Activated naive CD8-positive, alpha-beta T cell treated with anti-CD3 and anti-CD28 coated beads for 36 hours (primary cell): ENCODE results near the gene IQGAP2. TPM values are rescaled to one million over a fixed set of nuclear protein-coding genes. Genes with fewer than 3 reads are reported as not detected.
A peak's percentile ranks its signal among the peaks of the same experiment; 100 is the strongest.

ENCODE experiments used
- DNase-seq: peaks from one replicate; pipeline ENCODE4 v3.0.0; 2021
- H3K27ac Mint-ChIP-seq: one replicate; pipeline ENCODE4 v1.8.0; 2022; ENCODE audit warnings: mild to moderate bottlenecking, moderate library complexity, mixed read lengths
- H3K27me3 Mint-ChIP-seq: one replicate; pipeline ENCODE4 v1.8.0; 2022; ENCODE audit warnings: mild to moderate bottlenecking, mixed read lengths
- H3K36me3 Mint-ChIP-seq: one replicate; pipeline ENCODE4 v1.8.0; 2021; ENCODE audit warnings: mild to moderate bottlenecking, mixed read lengths
- H3K4me1 Mint-ChIP-seq: one replicate; pipeline ENCODE4 v1.8.0; 2021; ENCODE audit warnings: mixed read lengths
- H3K4me3 Mint-ChIP-seq: one replicate; pipeline ENCODE4 v1.8.0; 2022; ENCODE audit warnings: mild to moderate bottlenecking, moderate library complexity, mixed read lengths
- H3K9me3 Mint-ChIP-seq: one replicate; pipeline ENCODE4 v1.8.0; 2022; ENCODE audit warnings: mixed read lengths
- total RNA-seq, 2 experiments: library from RNA; stranded (reverse); gene quantifications; one replicate each; pipeline ENCODE4 v1.2.3, GENCODE V29; 2021

Gene IQGAP2
- total RNA-seq, 2 experiments from 2014 or later, result 30.3 to 30.6 TPM

DNA sequence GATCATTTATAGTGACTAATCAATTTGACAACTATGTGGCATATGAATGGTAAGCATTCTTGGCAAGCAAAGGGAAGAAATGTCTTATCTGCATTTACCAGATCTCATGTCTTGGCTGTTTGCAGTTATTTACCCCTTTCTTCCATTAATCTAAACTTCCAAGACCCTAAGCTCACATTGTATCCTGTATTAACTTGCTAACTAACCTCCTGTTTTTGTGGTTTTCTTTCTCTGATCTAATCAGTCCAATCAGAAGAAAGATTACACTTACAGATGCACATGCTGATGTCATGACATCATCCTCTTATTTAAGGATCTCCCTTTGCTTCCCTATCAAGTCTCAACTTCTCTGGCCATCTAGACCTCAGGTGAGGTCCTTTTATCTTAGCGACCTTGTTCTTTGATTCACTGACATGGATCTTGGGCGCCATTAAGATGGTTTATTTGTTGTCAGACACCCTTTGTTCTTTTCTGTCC is 124.6 kb downstream of the IQGAP2 start:
- H3K36me3 Mint-ChIP-seq, result peaks cover 6% of the 10 kb centered on the region
- peaks cover 1% of the 10 kb centered on the region for H3K9me3 Mint-ChIP-seq
- no peak overlapping the region for H3K4me3 Mint-ChIP-seq
- no peak for DNase-seq
- peaks cover 48% of the 10 kb centered on the region for H3K4me1 Mint-ChIP-seq
- H3K27me3 Mint-ChIP-seq, result no peaks in the 10 kb centered on the region
- H3K27ac Mint-ChIP-seq, result no peak overlapping the region

DNA sequence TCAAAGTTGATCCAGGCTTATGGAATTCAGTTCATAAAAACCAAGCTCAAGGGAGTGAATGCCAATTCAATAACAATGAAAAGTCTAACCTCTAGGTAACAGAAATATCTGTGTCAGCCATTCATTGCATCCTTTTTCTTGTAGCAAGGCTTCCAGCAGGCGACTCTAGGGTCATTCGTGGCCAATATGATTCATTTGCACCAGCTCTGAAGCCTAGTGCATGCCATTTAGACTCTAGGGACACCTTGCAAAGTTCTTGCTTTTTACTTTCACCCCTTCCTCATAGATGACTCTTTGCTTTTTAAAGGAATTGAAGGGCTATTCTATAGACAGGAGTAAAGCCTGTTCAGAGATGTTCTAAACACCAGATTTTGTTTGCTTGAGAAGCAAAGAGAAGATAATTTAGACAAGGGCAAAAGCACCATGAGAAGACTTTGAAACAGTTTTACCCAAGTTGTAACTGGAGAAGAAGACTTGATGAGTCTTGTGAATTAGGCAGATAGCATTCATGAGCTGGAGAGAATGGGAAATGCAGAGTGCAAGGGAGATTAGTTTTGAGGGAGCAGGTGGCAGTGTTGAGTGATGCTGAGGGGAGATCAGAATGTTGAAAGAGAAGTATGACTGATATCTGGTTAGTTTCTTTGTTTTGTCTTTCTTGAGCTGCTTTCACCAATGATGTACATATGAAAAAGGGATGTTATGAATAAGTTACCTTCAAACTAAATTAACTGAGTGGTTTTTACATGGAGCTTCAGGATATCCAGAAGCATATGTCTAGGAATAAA is 125.7 kb downstream of the IQGAP2 start:
- H3K9me3 Mint-ChIP-seq, result peaks cover 1% of the 10 kb centered on the region
- no peak overlapping the region for H3K4me3 Mint-ChIP-seq
- DNase-seq, result no peak
- no peak overlapping the region for H3K27ac Mint-ChIP-seq
- peaks cover 6% of the 10 kb centered on the region for H3K36me3 Mint-ChIP-seq
- H3K27me3 Mint-ChIP-seq, result no peaks in the 10 kb centered on the region
- peaks cover 39% of the 10 kb centered on the region for H3K4me1 Mint-ChIP-seq

DNA sequence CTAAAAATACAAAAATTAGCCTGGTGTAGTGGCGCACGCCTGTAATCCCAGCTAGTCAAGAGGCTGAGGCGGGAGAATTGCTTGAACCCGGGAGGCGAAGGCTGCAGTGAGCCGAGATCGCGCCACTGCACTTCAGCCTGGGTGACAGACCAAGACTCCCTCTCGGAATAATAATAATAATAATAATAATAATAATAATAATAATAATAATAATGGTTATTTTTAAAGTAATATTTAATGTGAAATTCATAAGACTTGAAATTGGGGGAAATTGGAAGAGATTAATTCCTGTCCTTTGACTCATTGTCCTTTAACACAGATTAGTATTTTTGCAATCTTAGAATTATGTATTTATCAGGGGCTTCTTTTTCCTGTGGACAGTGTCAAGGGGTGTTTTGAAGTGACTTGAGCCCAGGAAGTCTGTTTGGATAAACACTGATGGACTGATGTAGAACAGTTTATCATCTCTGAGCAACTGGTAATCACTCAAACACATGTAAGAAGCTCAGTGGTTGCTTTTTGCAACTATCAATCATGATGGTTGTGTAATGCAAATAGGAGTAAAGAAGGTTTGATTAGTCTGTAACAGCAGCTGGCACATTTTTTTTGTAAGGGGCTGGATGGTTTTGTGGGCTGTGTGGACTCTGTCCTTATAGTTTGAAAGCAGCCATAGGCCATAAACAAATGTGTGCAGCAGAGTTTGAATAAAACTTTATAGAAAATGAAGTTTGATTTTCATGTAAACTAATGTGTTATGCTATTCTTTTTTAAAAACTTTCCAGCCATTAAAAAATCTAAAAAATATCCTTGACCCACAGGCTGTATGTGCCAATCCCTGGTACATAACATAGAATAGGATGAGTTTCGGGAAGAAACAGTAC is 126.6 kb downstream of the IQGAP2 start:
- no peak overlapping the region for H3K4me3 Mint-ChIP-seq
- peaks cover 1% of the 10 kb centered on the region for H3K9me3 Mint-ChIP-seq
- no peaks in the 10 kb centered on the region for H3K27me3 Mint-ChIP-seq
- peaks cover 33% of the 10 kb centered on the region for H3K4me1 Mint-ChIP-seq
- H3K36me3 Mint-ChIP-seq, result peaks cover 6% of the 10 kb centered on the region
- no peak for DNase-seq
- no peak overlapping the region for H3K27ac Mint-ChIP-seq

DNA sequence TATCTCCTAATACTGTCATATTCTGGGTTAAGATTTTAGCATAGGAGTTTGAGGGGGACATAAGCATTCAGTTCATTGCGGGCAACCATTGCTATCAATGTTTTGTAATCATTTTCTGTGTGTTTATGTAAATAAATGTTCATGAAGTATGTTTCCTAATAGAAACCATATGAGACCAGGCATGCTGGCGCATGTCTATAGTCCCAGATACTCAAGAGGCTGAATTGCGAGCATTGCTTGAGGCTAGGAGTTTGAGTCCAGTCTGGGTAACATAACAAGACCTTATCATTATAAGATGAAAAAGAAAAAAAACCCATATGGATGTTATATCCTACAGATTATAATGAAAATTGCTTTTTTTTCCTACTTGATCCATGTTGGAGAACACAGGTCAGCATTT is 129.0 kb downstream of the IQGAP2 start:
- Mint-ChIP-seq H3K4me3 (no peak overlapping the region), H3K4me1 (peaks cover 17% of the 10 kb centered on the region), H3K9me3 (peaks cover 1% of the 10 kb centered on the region), H3K36me3 (peaks cover 8% of the 10 kb centered on the region), H3K27me3 (no peaks in the 10 kb centered on the region), H3K27ac (no peak overlapping the region)
- no peak for DNase-seq

DNA sequence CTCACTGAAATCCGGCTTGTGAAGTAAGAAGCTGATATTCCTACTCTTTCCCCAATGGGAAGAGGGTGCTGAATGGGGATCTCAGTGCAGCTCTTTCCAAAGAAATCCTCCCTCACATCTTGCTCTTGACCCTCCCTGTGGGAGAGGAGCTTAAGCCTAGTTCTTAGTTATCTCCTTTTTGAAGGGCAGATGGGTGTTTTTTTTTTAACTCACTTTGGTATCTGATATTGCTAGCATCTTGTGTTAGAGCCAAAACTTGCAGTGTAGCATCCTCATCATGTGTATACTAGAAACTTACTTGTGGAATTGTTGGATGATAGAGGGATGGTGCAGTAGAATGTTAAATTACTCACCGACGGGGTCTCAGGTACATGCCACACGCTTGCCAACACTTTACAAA is 129.9 kb downstream of the IQGAP2 start:
- peaks cover 20% of the 10 kb centered on the region for H3K4me1 Mint-ChIP-seq
- H3K27ac Mint-ChIP-seq, result no peak overlapping the region
- DNase-seq, result no peak
- peaks cover 5% of the 10 kb centered on the region for H3K9me3 Mint-ChIP-seq
- no peaks in the 10 kb centered on the region for H3K27me3 Mint-ChIP-seq
- peaks cover 12% of the 10 kb centered on the region for H3K36me3 Mint-ChIP-seq
- no peak overlapping the region for H3K4me3 Mint-ChIP-seq

DNA sequence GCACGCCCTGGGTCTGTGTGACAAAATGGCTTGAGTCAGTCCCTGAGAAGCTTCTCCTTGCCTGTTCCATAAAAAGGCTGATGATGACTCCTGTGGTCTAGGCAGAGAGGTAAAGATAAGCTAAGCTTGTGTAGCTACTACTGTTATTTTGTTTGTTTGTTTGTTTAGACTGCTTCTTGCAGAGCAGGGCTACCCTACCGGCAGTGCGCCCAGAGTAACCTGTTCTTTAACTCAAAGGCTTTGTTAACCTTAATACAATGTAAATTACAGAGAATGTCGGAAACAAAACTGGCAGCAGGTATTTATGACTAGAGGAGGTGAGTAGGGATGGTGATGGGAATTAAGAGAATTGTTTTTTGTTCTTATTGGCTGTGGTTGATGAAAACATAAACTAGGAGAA is 132.5 kb downstream of the IQGAP2 start:
- no peak overlapping the region for H3K27ac Mint-ChIP-seq

DNA sequence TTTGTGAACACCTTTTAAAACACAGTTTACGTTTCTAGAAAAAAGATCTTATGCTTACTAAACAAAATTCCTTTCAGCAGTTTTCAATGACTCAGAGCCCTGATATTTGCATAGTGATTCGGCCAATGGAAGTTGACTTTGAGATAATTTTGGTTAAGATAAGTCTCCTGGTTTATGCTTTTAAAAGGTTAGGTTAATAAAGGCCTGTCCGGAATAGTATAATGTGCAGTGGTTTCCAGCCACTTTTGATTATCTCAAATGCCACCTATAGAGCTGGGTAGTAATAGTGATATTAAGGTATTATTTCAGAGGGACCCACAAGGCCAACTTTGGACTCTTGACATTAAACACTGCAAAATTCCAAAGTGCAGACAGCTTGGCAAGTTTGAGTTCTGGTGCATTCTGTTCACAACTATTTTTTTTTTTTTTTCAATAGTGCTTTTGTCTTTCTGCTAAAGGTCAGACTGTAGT is 134.0 kb downstream of the IQGAP2 start:
- Mint-ChIP-seq H3K4me1 (peaks cover 30% of the 10 kb centered on the region), H3K36me3 (peaks cover 7% of the 10 kb centered on the region), H3K27me3 (no peaks in the 10 kb centered on the region), H3K27ac (no peak overlapping the region), H3K9me3 (peaks cover 4% of the 10 kb centered on the region), H3K4me3 (no peak overlapping the region)
- DNase-seq, result no peak

More for the DNA sequence above, 132.5 kb downstream of the IQGAP2 start:
- H3K4me1 Mint-ChIP-seq, result peaks cover 24% of the 10 kb centered on the region
- H3K9me3 Mint-ChIP-seq, result peaks cover 5% of the 10 kb centered on the region
- H3K36me3 Mint-ChIP-seq, result peaks cover 10% of the 10 kb centered on the region
- H3K4me3 Mint-ChIP-seq, result no peak overlapping the region
- H3K27me3 Mint-ChIP-seq, result no peaks in the 10 kb centered on the region
- DNase-seq, result no peak

DNA sequence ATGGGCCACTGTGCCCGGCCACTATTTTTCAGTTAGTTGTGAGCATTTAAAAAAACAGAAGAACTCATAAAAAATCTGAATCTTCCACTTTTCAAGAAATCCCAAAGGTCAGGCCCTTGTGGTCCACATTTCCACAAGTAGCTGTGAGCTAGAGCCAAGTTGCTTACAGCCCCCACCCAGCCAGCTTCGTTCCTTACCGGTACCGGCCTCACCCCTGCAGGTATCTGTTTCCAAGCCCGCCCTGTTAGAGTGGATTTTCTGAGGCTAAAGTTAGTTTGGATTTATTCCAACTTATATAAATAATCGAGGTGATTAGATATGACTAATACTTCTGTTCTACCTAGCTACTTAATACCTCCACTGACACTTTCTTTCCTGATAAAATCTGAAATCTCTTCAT is 139.2 kb downstream of the IQGAP2 start:
- Mint-ChIP-seq H3K27me3 (no peaks in the 10 kb centered on the region), H3K36me3 (peaks cover 4% of the 10 kb centered on the region), H3K9me3 (peaks cover 4% of the 10 kb centered on the region), H3K4me1 (peaks cover 66% of the 10 kb centered on the region), H3K27ac (peak overlapping the region; percentile 95), H3K4me3 (no peak overlapping the region)
- DNase-seq, result no peak

DNA sequence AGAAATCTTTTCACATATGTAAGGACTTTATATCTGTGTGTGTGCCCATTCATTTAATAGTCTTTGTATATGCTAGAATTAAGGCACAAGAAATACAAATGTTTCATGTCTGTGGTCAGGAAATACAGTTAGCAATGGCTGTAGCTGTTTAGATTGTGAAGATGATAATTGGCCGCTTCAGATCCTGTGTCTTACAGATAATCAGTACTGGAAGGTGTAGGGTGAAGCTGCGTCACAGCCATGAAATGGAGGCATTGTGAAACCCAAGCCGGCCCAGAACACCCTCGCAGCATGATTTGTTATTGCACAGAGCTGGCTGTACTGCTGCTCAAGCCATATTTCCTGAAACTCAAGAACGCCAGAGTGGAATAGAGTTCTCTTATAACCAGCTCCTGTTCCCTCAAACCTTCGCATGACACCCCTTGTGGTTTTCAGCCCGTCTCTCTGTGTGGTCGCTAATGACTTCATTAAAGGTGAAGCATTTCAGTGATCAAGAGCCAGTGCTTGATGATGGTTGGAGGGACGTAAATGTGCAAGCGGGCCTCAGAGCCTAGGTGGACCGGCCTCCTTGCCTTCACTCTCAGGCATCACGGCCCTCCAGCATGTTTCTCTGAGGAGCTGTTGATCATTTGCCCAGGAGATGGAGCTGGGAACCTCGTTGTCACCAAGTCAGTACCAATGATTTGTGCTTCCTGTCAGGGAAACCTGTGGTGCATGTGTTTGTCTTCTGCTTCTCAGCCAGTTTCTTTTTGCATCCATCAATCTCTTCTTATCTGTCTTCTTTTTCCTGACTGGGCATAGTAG is 140.0 kb downstream of the IQGAP2 start:
- Mint-ChIP-seq H3K27ac (peak overlapping the region; percentile 95), H3K36me3 (no peaks in the 10 kb centered on the region), H3K4me1 (peaks cover 69% of the 10 kb centered on the region), H3K4me3 (peak overlapping the region; percentile 55), H3K9me3 (no peaks in the 10 kb centered on the region), H3K27me3 (no peaks in the 10 kb centered on the region)
- DNase-seq, result peak; percentile 54

DNA sequence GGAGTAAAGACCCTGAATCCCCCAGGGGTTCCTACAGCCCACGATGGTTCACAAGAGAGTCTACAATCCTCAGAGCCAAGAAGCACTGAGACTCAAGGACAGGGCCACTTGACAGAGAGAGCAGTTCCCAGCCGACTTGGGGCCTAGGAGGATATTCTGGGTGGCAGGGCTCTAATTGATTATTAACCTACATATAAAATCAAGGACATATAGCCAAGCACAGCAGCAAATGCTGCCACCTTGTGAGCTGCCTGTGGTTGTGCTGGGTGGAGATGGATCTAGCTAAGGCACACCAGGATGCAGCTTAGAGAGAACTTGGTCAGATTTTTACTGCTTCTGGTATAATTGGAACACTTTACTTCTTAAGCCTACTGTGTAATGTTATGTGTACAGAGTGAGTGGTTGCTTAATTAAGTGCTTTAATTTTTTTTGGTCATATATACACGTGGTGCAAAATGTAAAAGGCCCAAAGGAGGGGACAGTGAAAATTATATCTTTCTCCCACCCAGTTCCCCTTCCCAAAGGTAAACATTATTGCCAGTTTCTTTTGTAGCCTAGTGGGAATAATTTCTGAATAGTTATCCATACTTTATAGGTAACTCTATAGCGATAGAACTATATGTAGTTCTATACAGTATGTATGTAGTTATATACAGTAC is 141.3 kb downstream of the IQGAP2 start:
- Mint-ChIP-seq H3K36me3 (no peaks in the 10 kb centered on the region), H3K27me3 (no peaks in the 10 kb centered on the region)

DNA sequence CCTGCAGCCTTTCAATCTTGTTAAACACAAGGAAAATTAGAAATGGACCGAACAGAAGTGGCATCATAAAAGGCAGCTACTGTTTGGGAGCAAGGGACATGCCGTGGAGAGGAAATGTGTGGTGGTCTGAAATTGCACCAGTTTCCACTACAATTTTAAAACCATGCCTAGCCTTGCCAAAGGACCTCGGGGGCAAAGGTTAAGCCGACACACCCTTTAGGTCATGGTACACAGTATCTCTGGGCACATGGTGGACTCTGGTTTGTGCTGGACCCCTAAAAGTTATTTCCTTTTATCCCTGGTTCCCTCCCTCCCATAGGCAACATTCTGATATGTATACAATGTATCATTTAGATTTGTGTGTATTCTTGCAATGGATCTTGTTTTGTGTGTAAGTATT is 142.1 kb downstream of the IQGAP2 start:
- H3K27ac Mint-ChIP-seq, result no peak overlapping the region
- H3K4me1 Mint-ChIP-seq, result peaks cover 71% of the 10 kb centered on the region
- no peak overlapping the region for H3K4me3 Mint-ChIP-seq
- no peaks in the 10 kb centered on the region for H3K36me3 Mint-ChIP-seq
- H3K9me3 Mint-ChIP-seq, result no peaks in the 10 kb centered on the region
- H3K27me3 Mint-ChIP-seq, result no peaks in the 10 kb centered on the region
- DNase-seq, result no peak

More for the DNA sequence above, 141.3 kb downstream of the IQGAP2 start:
- no peaks in the 10 kb centered on the region for H3K9me3 Mint-ChIP-seq
- DNase-seq, result peak; percentile 44
- H3K27ac Mint-ChIP-seq, result peak overlapping the region; percentile 95
- H3K4me3 Mint-ChIP-seq, result peak overlapping the region; percentile 55
- H3K4me1 Mint-ChIP-seq, result peaks cover 70% of the 10 kb centered on the region

DNA sequence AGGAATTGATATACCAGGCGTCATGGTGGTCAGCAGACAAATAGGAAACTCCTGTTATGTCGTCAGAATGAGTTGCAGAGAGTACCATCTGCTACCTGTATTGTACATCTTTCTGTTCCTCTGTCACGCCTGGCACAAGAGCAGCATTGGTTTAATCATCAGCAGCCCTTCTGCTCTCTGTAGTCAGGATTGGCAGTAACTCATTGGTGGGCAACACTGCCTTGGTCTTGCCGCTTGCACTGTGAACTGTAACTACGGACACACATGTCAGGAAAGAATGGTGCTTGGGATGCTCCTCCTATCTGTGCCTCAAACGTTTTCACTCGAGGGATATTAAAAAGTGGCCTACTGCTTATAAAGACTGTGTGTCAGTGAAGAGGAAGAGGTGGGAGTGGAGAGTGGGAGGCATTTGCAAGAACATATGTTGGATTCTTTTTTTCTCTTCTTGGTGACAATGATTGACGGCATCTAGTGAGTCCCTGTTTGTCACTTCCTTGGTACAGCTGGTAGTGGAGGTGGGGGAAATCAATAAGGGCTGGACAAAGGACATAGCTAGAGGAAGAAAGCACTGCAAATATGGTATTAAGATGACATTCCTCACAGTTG is 143.5 kb downstream of the IQGAP2 start:
- peaks cover 65% of the 10 kb centered on the region for H3K4me1 Mint-ChIP-seq
- peak overlapping the region; percentile 91 for H3K27ac Mint-ChIP-seq
- H3K9me3 Mint-ChIP-seq, result no peaks in the 10 kb centered on the region
- H3K4me3 Mint-ChIP-seq, result peak overlapping the region; percentile 67
- no peak for DNase-seq
- no peaks in the 10 kb centered on the region for H3K36me3 Mint-ChIP-seq
- no peaks in the 10 kb centered on the region for H3K27me3 Mint-ChIP-seq

DNA sequence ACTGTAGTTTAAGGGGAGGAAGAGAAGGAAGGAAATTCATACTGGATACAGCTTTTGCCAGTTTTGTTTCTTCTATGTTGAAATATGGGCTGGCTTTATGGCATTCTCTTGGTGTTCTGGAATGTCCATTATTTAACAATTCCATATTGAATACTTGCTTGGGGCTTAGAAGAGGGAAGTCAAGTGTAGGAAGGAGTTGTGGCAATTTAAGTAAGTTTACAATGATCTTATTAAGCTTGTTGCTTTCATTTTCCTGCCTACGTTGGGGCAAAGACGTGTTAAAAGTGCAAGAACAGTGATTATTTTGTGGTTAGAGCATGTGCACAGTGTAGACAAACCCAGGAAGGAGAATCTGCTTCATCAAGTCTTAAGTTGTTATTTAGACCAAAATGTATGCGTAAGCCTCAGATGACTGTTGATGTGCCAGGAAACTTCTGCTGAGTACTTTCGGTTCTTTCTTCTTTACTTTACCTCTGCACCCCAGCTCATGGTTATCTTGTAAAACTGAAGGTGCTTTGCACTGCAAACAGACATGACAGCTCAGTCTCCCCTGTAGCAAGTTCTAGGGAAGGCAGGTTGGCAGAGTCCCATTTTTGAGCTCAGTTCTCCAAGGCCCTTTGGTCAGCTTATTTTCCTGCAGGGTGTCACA is 144.3 kb downstream of the IQGAP2 start:
- peak; percentile 15 for DNase-seq
- H3K27ac Mint-ChIP-seq, result peak overlapping the region; percentile 91
- H3K4me1 Mint-ChIP-seq, result peaks cover 59% of the 10 kb centered on the region
- no peaks in the 10 kb centered on the region for H3K9me3 Mint-ChIP-seq
- no peaks in the 10 kb centered on the region for H3K27me3 Mint-ChIP-seq
- H3K4me3 Mint-ChIP-seq, result peak overlapping the region; percentile 67
- peaks cover 4% of the 10 kb centered on the region for H3K36me3 Mint-ChIP-seq
